Measurements from ENCODE around the gene CAB39L.
"Not testable (repeated sequence)": the region's sequence is repeated elsewhere in the genome, so short reads cannot be mapped to it uniquely, and the experiment has no call there.

The CAB39L gene

DNA sequence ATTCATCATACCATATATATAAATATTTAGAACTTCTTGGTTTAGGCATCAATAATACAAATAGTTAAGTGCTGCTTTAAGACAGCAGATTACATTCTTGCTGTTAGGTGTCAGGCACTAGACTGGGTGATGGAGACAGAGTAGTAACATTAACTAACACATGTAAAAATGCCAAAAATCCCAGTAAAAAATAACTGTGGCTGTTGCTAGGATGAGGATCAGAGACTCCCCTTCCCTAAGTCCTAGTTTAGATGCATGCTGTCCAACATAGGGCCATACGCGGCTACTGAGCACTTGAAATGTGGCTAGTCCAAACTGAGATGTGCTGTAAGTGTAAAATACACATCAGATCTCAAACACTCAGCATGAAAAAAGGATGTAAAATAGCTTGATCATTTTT lies 101.4 kb downstream of the CAB39L start:
- DNase-seq: no peak

DNA sequence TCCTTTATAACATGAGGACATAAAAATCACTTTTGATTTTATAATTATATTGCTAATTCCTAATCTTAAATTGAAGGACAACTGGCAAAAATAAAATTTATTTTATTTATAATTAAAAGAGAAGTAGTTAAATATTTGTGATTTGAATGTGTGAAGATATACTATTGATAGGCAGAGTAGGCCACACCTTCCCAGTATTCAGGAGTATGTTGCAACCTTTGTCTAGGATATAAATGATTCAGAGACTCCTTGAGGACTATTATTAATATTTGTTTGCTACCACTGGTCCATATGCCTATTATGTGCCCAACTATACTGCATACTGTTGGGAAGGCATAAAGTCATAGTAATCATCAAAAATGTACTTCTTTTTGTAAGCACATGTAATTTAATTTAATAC lies 101.9 kb downstream of the CAB39L start:
- no peak for DNase-seq

GRCh38 chr13:49341517-49341916 lies 102.3 kb downstream of the CAB39L start:
- DNase-seq: no peak

DNA sequence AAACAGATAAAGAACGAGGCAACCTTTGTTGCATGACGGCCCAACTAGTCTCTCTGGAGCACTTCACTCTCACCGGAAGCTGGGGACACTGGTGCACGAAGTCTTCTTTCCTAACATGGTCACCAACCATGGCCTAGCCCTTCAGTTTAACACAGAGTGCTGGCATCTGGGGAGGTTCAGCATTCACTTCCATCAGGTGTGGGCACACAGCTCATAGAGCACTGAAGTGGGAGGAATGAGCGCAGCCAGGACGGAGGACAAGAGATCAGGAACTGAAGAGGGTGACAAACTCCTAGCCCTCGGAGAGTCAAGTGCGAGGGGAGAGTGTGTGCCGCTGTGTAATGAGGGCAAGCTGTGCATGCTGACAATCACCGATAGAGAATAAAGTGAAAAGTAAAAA lies 103.7 kb downstream of the CAB39L start:
- DNase-seq: no peak

DNA sequence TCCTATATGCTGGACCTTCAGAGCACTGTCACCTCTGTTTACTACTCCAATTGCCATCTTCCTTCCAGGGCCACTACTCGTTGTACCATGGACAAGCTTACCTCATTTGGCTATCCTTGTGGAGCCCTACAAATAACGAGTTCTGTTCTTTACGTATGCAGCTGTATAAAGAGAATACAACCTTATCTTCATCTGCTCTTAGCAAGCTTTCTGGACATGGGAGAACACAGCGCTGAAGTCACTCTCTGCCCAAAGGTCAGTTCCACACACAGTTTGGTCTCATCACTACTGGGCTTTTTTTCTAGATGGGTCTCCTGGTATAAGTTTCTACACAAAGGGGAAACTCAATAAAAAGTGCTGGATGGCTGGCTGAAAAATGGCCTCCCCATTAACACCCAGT lies 107.2 kb downstream of the CAB39L start:
- DNase-seq: no peak

- no peak for DNase-seq
These were observed 113.4 kb downstream of the CAB39L start for GRCh38 chr13:49330546-49330864.

GRCh38 chr13:49329831-49330545 lies 113.9 kb downstream of the CAB39L start:
- DNase-seq: no peak

DNA sequence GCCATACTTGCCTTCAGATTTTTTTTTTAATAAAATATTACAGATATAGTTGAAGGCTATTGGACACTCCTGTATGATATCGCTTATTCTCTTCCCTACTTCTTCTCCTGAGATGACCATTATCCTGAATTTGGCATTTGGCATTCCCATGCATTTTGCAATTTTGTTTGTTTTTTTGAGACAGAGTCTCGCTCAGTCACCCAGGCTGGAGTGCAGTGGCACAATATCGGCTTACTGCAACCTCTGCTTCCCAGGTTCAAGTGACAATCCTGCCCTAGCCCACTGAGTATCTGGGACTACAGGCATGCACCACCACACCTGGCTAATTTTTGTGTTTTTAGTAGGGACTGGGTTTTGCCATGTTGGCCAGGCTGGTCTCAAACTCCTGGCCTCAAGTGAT lies 116.7 kb downstream of the CAB39L start:
- DNase-seq: not testable (repeated sequence)

DNA sequence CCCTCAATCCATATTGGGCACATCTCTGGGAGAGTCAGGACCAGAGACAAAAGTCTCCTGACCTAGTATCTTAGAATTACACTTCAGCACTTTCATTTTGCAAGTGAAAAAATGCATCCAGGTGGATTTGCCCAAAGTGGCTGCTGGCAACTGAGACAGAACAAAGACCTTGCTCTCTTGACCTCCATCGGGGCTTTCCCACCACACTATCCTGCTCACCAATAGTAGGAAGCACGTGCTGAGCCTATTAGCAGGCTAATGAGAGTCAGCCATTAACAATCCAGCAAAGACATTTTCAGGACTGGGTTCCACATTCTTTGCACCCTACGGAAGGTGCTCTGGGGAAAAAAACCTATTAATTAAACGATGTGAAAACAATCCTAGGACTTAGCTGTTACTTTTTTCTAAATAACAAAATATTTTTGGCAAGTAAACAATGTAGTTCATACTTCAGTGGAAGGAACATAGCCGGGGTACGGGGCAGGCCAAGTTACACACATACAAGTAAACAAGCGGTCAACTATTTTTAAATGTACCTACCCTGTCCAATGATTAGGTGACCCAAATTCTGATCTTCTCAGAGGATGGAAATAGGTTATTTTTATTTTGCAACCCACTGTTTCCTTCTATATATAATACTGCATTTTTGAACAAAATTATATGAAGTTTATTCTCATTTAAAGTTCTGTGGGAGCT lies 117.5 kb downstream of the CAB39L start:
- DNase-seq: no peak

- no peak for DNase-seq
These were observed 120.5 kb downstream of the CAB39L start for GRCh38 chr13:49323344-49323743.

GRCh38 chr13:49322702-49323101 lies 121.2 kb downstream of the CAB39L start:
- no peak for DNase-seq

- DNase-seq: no peak
These were observed 122.9 kb downstream of the CAB39L start for GRCh38 chr13:49320975-49321374.

DNA sequence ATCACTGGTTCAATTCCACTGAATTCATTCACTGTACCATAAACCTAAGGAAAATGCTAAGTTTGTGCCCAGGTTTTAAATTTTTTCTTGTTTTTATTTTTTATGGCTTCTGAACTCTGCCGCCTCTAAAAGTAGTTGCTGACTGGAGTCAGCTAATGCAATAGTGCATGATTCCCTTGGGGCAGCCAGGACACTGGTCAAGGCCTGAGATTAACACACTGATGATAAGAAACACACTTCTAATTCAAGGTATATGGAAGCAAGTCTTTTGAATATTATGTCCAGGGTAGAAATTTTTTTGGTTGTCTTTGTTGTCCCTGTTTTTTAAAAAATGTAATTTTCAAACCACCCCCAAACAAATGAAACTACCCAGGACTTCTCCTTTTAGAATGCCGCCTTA lies 123.9 kb downstream of the CAB39L start:
- DNase-seq: no peak

GRCh38 chr13:49319551-49319950 lies 124.3 kb downstream of the CAB39L start:
- no peak for DNase-seq

GRCh38 chr13:49315756-49316482 lies 127.9 kb downstream of the CAB39L start:
- no peak for DNase-seq

GRCh38 chr13:49315036-49315565 lies 128.8 kb downstream of the CAB39L start:
- DNase-seq: no peak

DNA sequence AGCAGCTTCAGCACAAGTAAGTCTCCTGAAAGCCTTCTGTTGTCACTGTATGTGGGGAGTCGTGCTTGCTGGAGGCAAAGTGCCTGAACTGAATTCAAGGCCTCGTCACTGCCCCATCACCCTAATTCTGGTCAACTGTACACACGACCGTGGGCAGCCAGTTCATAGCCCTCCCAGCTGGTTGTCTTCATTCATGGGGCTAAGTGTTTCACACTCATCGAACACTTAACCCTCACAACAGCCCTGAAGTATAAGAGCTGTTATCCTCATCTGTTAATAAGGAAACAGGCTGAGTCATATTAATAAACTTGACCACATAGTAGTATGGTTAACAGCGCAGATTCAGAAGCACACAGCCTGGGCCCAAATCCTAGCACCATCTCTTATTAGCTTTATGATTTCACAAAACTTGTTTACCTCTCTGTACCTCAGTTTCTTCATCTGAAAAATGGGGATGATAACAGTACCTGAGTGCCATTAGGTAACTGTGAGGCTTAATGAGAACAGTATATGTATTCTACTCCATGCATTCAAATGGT lies 129.5 kb downstream of the CAB39L start:
- no peak for DNase-seq

GRCh38 chr13:49311816-49312215 lies 132.0 kb downstream of the CAB39L start:
- DNase-seq: no peak

GRCh38 chr13:49310251-49310650 lies 133.6 kb downstream of the CAB39L start:
- DNase-seq: no peak

DNA sequence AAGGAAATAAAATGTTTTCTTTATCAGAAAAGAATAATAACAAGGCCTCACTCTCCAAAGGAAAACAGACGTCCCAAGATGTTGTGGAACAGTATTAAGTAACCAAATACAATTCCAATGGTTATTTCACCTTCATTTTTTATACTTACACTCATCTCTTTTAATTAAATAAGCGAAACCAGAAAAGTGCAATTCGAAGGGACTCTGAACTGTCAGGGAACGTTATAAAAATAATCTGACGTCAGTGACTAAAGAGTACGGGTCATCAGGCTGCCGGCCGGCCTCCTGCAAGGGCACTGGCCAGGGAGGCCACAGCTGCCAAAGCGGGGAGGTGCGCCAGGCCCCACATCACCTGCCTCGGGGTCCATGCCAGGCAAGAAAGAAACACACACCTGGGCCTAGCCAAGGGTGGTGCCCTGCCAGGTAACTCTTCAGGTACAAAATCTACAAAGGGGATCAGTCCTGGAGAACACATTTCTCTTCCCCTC lies 134.9 kb downstream of the CAB39L start:
- no peak for DNase-seq

GRCh38 chr13:49308097-49308875 lies 135.6 kb downstream of the CAB39L start:
- DNase-seq: no peak

- no peak for DNase-seq
These were observed 136.5 kb downstream of the CAB39L start for GRCh38 chr13:49307365-49307764.
